Measurements from ENCODE around the gene RAB31. TPM values are rescaled to one million over a fixed set of nuclear protein-coding genes. Genes with fewer than 3 reads are reported as not detected.

RAB31 gene
- total RNA-seq, 1 donor from 2014 or later: 32.2 TPM

GRCh38 chr18:9802175-9803062 lies 94.3 kb downstream of the RAB31 start:
- no peak for DNase-seq (ENCODE audit: low spot score)
- intact Hi-C loops (cut with DNase I): no loop called here

DNA sequence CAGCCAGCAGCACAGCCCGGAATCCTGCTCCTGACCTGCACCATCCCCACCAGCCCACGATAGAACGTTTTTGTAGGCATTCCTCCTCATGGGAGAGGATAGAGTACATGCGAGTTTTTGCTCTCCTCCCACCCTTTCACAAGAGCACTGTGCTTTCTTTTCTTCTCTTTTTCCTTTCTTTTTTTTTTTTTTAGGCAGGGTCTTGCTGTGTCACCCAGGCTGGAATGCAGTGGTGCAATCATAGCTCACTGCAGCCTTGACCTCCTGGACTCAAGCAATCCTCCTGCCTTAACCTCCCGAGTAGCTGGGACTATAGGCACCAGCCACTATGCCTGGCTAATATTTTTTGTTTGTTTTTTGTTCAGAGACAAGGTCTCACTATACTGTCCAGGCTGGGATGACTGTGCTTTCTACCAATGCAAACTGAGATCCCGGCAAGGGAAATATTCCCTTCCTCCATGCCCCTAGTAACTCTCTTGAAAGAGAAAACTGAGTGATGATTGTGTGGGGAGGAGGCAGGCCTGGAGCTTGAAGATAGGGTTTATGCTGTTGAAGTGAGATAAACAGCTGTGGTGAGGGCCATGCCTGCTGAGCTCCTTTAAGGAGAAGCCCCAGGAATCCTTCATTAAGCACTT lies 95.1 kb downstream of the RAB31 start:
- no peak for DNase-seq (ENCODE audit: low spot score)
- intact Hi-C loops (cut with DNase I): no loop called here

DNA sequence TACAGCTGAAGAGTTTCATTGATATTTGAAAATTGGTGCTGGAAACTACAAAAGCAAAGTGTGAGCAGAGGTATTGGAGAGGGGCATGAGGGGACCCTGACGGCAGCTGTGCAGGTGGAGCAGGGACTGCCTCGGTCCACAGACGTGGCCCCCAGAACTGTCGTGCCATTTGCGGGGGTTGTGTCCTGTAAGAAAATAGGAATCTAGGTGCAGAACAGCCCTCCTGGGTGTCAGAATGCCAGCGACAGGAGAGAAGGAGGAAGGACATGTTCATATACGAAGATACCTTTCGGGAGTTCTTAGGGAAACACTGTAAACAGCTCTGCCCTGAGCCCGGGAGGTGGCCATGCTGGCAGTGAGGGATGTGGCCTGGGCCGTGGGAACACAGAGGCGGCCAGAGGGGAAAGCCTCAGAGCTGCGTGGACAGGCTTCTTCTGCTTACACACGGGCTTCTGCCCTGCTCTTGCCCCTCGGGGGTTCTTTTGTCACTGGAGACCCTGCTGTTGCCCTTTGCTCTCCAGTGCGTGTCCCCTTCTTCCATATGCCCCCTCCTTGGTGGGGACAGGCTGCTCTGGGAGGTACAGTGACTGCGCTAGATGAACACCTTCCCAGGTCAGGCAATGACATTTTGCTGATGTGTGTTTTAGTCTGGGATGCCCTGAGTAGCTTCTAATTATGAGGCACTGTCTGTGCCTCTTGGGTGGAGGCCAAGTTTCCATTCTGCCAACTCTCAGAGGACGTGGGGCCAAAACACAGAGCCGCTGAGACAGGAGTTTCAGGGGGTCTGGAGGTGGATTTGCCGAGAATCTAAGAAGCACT lies 95.8 kb downstream of the RAB31 start:
- DNase-seq (ENCODE audit: low spot score): no peak
- intact Hi-C loops (cut with DNase I): no loop called here

DNA sequence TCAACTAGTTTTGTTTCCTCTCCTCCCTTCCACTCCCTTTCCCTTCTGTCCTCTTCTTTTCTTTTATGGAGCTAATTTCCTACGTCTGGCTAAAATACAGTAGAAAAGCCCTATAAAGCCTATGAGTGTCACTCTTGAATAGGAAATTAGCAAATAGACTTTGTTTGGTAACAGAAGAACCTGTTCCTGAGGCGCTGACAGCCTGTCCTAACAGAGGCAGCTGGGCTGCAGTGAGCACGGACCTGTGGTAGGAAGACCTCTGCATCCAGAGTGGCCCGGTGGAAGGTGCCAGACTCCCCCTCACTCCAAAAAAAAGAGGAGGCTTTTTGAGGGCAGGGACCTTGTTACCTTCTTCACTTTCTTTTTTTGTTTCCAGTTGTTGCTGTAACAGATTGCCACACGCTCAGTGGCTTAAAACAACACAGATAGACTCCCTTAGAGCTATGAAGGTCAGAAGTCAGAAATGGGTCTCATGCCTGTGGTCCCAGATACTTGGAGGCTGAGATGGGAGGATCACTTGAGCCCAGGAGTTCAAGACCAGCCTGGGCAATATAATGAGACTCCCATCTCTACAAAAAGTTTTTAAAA lies 96.5 kb downstream of the RAB31 start:
- intact Hi-C loops (cut with DNase I): no loop called here
- no peak for DNase-seq (ENCODE audit: low spot score)

- intact Hi-C loops (cut with DNase I): no loop called here
Measured at GRCh38 chr18:9806905-9807304, 98.8 kb downstream of the RAB31 start.

GRCh38 chr18:9808295-9809241 lies 100.5 kb downstream of the RAB31 start:
- intact Hi-C loops (cut with DNase I): no loop called here
- DNase-seq (ENCODE audit: low spot score): no peak

More at GRCh38 chr18:9806905-9807304, 98.8 kb downstream of the RAB31 start:
- DNase-seq (ENCODE audit: low spot score): no peak

- no peak for DNase-seq (ENCODE audit: low spot score)
- intact Hi-C loops (cut with DNase I): loop anchor here (5.0 kb wide), 1 partner anchor 143 kb away; no protein-coding TSS in a partner anchor
Measured at GRCh38 chr18:9809697-9810096, 101.6 kb downstream of the RAB31 start.

- no peak for DNase-seq (ENCODE audit: low spot score)
- intact Hi-C loops (cut with DNase I): loop anchor here (5.0 kb wide), 1 partner anchor 142 kb away; no protein-coding TSS in a partner anchor
Measured at GRCh38 chr18:9810299-9810698, 102.2 kb downstream of the RAB31 start.

DNA sequence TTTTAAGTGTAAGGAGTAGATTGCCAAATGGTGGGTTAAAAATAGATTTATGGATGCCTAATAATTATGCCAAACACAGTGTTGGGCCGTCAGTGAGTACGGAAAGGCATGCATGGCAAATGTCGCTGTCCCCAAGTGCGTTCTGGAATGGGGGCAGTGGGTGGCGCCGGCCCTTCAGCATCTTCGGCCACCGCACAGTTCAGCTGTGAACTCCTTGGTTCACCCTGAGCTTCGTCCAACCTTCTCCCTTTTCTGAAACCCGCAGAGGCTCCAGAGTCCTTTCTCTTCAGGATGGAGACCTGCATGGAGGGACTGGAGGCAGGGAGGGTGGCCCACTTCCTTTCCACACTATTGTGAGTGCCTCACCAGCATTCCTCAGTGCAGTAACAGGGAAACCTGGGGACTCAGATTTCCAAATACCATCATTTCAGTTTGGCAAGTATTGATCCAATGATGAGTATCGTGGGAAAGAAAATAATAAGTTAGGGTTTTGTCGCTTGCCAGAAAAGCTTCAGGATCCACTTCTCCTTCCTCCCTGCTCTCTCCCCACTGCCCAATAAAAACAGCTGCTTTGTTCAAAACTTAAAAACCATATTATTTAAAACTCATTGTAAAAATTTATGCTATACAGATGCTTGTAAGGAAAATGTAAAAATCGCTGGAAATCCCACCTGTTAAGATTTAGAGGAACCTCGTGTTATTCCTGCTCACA lies 103.0 kb downstream of the RAB31 start:
- intact Hi-C loops (cut with DNase I): loop anchor here (5.0 kb wide), 1 partner anchor 141 kb away; no protein-coding TSS in a partner anchor
- no peak for DNase-seq (ENCODE audit: low spot score)

- intact Hi-C loops (cut with DNase I): loop anchor here (5.0 kb wide), 1 partner anchor 140 kb away; no protein-coding TSS in a partner anchor
- no peak for DNase-seq (ENCODE audit: low spot score)
Measured at GRCh38 chr18:9811978-9812377, 103.9 kb downstream of the RAB31 start.

DNA sequence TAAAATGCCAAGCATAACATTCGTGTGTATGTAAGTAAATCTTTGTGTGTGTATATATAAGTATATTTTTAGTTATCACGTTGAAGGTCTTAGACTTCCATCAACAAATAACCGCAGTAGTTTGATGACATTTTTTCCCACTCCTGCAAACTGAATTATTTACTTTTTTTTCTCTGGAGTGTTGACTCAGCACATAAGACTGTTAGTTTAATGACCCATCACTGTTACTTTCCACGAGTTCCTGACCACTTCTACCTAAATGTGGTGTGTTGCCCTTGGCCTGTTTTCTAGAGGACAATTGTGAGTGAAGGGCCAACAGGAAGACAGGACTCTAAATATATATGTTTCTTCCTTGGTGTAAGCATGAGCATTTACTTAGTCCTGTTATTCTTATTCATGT lies 106.3 kb downstream of the RAB31 start:
- intact Hi-C loops (cut with DNase I): loop anchor here (5.0 kb wide), 1 partner anchor 138 kb away; no protein-coding TSS in a partner anchor

GRCh38 chr18:9817286-9817685 lies 109.2 kb downstream of the RAB31 start:
- intact Hi-C loops (cut with DNase I): no loop called here
- DNase-seq (ENCODE audit: low spot score): no peak

More for the DNA sequence above, 106.3 kb downstream of the RAB31 start:
- DNase-seq (ENCODE audit: low spot score): no peak

DNA sequence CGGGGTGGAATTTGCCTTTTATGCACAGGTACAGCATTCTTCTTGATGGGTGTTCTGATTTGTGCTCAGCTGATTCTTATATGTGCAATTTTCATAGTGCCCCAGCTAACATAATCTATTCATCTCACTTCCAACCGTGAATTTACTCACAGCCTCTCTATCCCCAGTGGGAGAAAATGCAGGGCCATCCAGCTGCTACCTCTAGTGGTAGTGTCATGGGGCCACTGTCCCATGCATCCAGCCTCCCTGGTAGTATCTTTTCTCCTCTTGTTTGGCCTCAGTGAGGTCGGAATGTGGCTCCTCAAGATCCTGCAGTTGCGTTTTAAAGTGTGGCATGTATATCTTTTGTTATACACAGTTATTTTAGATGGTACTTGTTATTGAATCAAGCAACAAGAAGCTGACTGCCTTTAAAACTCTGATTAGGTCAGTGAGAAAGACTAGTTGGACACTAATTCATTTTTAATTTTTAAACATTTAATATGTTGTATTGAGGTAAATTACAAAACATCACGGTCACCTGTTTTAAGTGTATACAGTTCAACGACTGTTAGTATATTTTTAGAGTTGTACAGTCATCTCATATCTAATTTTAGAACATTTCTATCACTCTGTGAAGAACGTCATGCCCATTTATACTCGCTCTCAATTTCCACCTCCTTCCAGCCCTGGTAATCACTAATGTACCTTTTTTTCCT lies 109.8 kb downstream of the RAB31 start:
- no peak for DNase-seq (ENCODE audit: low spot score)
- intact Hi-C loops (cut with DNase I): no loop called here

DNA sequence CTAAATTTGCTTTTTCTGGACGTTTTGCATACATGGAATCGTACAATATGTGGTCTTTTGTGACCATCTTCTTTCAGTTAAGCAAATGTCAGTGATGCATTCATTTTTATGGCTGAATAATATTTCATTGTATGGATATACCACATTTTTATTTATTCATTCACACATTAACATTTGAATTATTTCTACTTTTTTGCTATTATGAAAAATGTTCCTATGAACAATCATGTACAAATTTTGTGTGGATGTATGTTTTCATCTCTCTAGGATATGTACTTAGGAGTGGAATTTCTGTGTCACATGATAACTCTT lies 110.3 kb downstream of the RAB31 start:
- no peak for DNase-seq (ENCODE audit: low spot score)
- intact Hi-C loops (cut with DNase I): no loop called here

DNA sequence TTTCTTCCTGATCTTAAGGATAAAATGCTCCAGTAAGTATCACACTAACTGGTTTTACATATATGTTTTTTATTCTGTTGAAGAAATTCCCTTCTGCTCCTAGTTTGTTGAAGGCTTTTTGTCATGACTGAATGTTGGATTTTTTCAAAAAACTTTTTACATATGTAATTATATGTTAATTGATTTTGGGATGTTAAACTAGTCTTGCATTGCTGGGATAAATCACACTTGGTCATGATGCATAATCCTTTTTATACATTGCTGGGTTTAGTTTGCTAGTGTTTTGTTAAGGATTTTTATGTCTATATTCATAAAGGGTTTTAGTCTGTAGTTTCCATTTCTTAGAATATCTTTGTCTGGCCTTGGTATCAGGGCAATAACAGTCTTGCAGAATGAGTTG lies 112.0 kb downstream of the RAB31 start:
- intact Hi-C loops (cut with DNase I): loop anchor here (10.0 kb wide), 1 partner anchor 705 kb away; the partner anchor contains the start of gene NAPG
- no peak for DNase-seq (ENCODE audit: low spot score)

DNA sequence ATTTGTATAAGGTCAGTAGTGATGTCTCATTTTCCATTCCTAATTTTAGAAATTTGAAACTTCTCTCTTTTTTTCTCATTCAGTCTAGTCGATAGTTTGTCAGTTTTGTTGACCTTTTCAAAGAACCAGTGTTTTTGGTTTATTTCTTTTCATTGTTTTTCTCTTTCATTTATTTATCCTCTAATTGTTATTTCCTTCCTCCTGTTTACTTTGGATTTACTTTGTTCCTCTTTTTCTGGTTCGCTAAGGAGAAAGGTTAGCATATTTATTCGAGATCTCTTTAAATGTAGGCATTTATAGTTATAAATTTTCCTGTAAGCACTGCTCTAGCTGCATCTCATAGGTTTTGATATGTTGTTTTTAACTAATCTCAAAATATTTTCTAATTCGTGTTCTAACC lies 112.6 kb downstream of the RAB31 start:
- intact Hi-C loops (cut with DNase I): loop anchor here (10.0 kb wide), 1 partner anchor 704 kb away; the partner anchor contains the start of gene NAPG
- DNase-seq (ENCODE audit: low spot score): no peak

- intact Hi-C loops (cut with DNase I): loop anchor here (10.0 kb wide), 1 partner anchor 702 kb away; the partner anchor contains the start of gene NAPG
- DNase-seq (ENCODE audit: low spot score): no peak
Measured at GRCh38 chr18:9822587-9823185, 114.6 kb downstream of the RAB31 start.
